Fibroblast of upper back skin (primary cell): ENCODE results near the gene HOOK2.
"Not testable (repeated sequence)": the region's sequence is repeated elsewhere in the genome, so short reads cannot be mapped to it uniquely, and the experiment has no call there.

Experiments
- DNase-seq: peaks from one replicate; pipeline ENCODE4 v3.0.0-alpha.2; 2013

Gene HOOK2

DNA sequence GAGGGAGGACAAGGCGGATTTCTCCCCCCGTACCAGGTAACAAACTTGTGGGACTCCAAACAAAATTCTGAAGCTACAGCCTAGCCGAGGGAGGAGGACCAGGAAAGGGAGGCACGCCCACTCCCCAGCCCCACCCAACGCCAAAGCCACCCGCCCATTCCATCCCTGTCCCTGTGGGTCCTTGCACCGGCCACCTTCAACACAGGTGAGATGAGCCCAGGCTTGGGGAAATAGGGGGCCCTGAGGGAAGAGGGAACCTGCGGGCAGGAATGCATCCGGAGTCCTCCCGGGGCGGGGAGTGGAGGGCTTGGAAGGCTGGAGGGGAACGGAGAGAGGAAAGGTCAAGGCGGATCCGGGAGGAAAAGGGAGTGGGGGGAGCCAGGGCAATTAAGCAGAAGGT lies 23.7 kb downstream of the HOOK2 start, which contains the start of gene BEST2:
Gene BEST2, plus strand, starts transcription at position 157 of the 400 bp plus-strand sequence. CDS start 802 bp downstream, outside the sequence.
- DNase-seq: no peak

GRCh38 chr19:12750851-12751250 lies 24.5 kb downstream of the HOOK2 start:
- no peak for DNase-seq

DNA sequence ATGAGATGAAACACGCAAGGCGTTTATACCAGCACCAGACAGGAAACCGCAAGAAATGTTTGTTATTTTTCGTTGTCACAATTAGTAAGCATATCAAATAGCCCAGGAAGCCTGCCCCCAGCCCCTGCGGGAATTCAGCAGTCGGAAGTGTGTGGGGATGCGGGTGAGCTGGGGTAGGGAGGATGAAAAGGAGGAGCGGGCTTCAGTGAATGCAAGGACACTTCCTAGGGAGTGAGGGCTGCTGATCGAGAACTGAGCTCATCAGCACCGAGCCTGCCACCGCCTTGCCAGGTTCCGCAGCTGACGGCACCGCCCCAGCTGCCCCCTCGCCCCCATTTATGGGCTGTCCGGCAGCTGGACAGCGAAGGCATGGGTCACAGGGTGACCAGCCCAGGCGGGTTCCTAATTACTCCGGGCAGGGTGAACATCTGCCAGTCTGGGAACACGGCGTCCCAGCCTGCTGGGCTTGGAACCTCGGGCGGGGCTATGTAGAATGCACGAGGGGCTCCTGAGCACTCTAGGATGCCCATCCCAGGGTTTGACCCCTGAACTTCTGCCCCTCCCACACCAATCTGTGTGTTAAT lies 25.3 kb downstream of the HOOK2 start:
- no peak for DNase-seq

- no peak for DNase-seq
Measured at GRCh38 chr19:12748489-12748888, 26.9 kb downstream of the HOOK2 start.

DNA sequence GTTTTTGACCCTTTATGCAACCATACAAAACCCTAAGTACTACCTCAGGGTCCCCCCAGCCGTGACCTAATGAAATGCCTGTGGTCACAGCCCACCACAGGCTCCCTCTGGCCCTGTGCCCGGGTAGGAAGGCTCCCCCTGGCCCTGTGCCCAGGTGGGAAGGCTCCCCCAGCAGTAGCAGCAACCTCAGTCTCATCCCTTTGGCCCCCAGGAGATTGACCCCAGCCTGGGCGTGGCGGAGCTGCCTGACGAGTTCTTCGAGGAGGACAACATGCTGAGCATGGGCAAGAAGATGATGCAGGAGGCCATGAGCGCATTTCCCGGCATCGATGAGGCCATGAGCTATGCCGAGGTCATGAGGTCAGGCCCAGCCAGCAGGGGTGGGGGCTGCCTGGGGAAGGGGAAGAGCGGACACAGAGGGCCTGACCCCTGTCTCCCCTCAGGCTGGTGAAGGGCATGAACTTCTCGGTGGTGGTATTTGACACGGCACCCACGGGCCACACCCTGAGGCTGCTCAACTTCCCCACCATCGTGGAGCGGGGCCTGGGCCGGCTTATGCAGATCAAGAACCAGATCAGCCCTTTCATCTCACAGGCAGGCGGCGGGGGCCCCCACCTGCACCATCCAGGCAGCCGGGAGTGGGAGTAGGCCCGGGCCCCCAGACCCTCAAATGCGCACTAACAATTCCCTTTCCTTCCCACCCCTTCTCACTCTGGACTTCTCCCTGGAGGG lies 30.0 kb downstream of the HOOK2 start:
- DNase-seq: peak; percentile 16

GRCh38 chr19:12737835-12738351 lies 37.5 kb downstream of the HOOK2 start:
- DNase-seq: no peak

GRCh38 chr19:12736995-12737834 lies 38.1 kb downstream of the HOOK2 start, which contains the start of gene GET3:
TSS of gene GET3 (plus strand) at chr19:12737497. CDS start at chr19:12737506, 9 bp downstream.
- DNase-seq: peak; percentile 100

DNA sequence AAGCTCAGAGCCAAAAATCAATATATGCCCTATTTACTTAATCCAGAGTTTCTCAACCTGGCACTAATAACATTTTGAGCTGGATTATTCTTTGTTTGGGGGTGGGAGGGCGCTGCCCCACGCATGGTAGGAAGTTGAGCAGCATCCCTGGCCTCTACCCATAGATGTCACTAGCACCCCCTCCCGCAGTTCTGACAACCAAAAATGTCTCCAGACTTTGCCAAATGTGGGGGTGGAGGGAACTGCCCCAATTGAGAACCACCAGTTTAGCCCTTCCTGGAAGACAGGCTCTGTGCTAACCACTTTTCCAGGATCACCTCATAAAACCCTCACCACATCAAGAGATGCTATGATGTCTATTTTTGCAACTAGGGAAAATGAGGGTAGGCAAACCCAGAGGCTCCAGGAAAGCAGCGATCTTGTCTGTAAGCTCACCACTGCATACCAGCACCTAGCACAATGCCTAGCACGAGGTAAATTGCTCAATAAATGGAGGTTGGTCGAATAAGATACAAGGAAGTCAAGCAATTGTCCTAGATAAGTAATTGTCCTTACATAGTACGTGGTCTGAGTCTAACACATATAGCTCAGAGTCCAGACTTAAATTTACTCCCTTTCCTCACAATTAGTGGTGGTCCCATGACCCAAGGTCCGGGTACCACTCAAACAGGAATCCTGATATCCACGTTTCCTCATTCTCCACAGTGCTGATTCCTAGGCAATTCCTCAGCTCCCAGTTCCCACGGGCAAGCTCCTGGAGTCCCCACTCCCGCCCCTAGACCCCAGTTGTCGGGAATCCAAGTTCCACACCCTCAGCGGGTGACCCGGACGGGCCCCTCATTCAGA lies 41.8 kb downstream of the HOOK2 start:
- peak; percentile 51 for DNase-seq

DNA sequence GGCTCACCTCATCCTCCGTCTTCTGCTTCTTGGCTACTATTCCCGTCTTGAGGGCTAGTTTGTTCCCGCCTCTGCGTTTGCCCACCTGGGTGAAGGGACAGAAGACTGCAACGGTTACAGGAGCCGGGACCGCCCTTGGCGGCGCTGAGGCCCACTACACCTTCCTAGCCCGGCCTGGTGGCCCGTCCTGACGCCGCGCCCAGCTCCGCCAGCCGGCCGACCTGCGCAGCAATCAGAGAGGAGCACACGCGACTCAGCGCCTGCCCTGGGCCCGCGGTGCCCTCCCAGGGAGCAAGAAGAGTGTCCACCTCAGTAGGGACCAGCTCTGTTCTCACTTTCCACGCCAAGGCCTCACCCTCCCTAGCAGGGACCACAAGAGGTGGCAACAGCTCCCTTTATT lies 44.0 kb downstream of the HOOK2 start:
- no peak for DNase-seq

DNA sequence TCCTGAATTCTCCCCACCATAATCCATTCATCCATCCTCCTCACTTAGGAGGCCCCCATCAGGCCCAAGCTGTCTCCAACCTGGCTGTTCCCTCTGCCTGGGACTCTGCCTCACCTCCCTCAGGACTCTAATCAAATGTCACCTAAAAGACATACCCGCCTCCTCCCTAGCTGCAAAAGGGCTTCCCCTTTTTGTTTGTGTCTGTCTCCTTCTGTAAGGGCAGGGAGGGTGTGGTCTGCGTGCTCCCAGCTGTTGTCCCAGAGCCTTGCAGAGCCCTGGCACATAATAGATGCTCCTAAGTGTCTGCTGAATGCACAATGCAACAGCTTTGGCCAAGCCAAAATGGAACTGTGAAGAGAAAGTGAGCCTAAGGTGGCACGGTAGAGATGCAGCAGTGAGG lies 45.3 kb downstream of the HOOK2 start:
- no peak for DNase-seq

- DNase-seq: no peak
Measured at GRCh38 chr19:12727745-12728433, 47.5 kb downstream of the HOOK2 start.

- no peak for DNase-seq
Measured at GRCh38 chr19:12726988-12727316, 48.4 kb downstream of the HOOK2 start.

GRCh38 chr19:12725612-12726011 lies 49.7 kb downstream of the HOOK2 start:
- DNase-seq: not testable (repeated sequence)

GRCh38 chr19:12723641-12724426 lies 51.5 kb downstream of the HOOK2 start, which contains the start of gene TNPO2:
TSS of gene TNPO2 (minus strand) at chr19:12723932. CDS start at chr19:12720977, 2,955 bp downstream.
- DNase-seq: peak; percentile 64

- DNase-seq: no peak
Measured at GRCh38 chr19:12723381-12723640, 52.0 kb downstream of the HOOK2 start.

DNA sequence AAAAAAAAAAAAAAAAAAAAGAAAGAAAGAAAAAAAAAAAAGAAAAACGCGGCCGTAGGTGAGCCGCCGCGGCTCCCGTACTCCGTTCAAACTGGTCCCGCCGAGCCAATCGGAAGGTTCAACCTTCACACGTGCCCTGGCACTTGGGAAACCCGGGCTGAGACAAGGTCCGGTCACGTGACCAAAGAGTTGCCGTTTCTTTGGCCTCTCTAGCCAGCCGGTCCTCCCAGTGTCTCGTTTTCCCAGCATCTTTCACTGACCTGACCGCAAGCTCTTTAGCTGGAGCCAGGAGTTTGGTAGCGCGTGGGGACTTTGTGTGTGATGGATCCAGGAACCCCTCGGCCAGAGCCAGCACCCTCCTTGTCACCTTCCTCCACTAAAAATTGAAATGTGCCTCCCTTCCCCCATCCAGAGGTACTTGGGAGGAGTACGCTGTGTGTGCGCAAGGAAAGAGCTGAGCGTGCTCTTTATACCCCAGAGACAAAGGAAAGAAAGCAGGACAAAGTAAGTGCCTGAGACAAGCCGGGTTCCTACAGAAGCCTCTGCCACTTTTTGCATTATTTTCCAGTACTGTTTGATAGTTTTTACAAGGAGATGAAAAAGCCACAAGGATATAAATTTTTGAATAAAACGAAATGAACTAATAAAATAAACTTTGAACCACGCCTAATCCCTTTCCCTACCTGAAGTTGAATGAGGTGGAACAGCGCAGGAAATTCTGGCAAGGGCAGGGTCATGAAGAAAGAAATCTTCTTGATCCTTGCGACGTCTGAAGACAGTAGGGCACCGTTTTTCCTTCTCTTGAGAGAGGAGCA lies 52.6 kb downstream of the HOOK2 start:
- DNase-seq: peak; percentile 99

DNA sequence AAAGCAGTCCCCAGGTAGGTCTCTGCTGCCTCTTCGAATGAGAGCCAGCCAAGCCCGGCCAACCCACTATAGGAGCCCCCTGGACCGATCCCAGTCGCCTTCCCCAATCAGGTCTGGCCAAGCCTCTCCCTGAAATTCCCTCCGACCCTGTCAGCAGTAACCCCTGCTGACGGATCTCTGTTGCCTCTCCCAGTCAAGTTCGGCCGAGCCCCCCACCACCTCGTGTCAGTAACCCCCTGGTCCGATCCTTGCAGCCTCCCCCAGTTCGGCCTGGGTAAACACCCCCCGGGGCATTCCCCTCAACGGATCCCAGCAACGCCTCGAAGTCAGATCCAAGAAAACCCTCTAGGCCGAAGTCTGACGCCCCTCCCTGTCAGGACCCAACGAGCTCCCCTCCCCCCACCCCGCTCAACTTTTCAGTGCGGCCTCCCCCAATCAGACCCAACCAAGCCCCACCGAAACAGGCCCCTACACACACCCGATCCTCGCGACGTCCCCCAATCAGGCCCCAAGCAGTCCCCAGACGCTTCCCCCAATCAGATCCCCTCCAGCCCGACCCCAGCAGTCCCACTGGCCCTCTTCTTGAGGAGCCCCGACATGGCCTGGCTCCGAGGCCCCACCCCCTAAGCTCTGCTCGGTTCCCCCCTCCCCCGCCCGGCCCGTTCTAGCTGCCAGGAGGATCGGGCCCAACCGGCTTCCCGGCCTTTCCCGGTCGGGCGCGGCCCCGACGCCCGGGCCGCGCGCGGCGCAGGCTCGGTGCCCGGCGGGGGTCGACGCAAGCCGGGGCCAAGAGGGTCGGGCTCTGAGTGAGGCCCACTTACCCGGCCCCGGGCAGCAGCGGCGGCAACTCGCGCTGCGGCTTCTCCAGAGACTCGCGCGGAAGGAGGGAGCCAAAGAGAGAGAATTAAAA lies 53.4 kb downstream of the HOOK2 start:
- peak; percentile 75 for DNase-seq

DNA sequence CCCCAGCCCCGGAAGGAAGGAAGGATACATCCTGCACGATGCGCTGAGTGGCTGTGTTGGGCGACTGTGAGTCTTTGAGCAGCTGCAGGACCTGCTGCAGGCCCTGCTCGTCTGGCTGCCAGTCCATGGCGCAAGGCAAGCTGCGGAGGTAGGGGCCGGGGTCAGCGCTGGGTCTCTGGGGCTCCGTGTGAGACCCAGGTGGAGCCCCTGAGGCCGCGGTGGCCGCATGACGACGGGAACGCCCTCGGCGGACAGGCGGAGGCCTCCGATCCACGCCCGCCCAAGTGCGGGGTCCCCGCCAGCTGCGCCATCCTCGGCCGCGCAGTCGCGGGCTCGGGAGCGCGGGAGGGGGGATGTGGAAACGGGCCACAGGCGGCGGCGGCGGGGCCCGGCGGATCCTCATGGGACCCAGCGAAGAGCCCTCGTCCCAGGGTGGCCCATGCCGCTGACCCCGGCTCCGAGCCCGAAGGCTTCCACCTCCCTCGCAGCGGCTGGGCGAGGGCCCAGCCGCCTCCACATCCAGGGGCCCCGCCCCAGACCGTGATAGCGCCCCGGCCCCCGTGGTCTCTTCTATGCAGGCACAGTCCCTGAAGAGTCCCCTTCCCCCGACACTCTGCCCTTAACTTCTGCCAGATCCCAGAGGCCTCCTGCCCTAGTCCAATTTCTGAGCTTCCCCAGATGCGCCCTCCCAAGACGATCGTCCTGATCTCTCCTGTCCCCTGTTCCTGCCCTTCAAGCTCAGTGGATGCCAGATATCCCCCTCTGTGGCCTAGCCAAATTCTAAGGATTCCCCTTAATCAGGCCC lies 54.3 kb downstream of the HOOK2 start:
- DNase-seq: no peak
